Measurements from ENCODE around the gene LDAH.

The LDAH gene

DNA sequence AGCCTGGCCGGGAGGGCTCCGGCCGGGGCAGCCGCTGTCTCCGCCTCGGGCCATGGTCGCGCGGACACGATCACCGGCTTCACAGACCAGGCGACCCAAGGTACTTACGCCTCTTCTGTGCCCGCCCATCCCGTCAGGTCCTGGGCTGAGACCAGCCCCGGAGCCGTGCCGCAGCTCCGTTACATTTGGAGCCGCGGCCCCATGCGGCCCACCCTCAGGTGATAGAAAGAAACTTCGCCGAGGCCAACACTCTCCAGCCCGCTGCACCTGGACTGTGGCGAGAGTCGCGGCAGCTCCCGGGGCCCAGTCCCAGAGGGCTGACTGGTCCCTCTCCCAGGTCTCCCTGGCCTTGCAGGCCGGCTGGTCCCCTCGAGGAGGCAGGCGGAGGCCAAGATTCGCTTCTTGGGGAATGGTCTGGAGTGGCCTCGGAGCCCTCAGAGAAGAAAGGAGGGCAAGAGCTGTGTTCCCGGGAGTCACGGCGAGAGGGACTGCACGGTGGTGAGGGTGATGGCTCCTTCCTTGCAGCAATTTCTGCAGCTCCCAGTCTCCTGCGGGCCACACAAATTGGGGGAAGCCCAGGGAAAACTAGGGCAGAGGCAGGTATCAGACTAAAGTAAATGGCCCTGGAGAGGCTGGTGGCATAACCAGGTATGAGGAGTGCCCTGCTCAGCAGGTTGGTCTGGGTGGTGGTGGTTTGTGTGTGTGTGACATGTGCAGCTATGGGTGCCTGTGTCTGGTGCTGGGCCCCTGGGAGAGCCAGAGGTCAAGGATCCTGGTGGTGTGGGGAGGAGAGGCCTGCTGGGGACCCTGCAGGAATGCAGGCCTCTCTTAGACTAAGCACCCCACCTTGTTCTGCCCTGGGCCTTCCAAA lies 155.1 kb downstream of the LDAH start (continued):
- TF ChIP-seq, protein P1, sequence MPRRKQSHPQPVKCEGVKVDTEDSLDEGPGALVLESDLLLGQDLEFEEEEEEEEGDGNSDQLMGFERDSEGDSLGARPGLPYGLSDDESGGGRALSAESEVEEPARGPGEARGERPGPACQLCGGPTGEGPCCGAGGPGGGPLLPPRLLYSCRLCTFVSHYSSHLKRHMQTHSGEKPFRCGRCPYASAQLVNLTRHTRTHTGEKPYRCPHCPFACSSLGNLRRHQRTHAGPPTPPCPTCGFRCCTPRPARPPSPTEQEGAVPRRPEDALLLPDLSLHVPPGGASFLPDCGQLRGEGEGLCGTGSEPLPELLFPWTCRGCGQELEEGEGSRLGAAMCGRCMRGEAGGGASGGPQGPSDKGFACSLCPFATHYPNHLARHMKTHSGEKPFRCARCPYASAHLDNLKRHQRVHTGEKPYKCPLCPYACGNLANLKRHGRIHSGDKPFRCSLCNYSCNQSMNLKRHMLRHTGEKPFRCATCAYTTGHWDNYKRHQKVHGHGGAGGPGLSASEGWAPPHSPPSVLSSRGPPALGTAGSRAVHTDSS (tag by site-specific recombination; IDR thresholded peaks at IDR 0.05), result no peak
- TF ChIP-seq SP2 (tag by site-specific recombination; IDR thresholded peaks at IDR 0.05) (0 out of 2 replicates have a peak, but pooled peaks have one; percentile 21), ZNF76 (tag by site-specific recombination; IDR thresholded peaks at IDR 0.05; ENCODE audit: borderline replicate concordance, low read depth) (0 out of 2 replicates have a peak, but pooled peaks have one; percentile 20), ZNF175 (tag by site-specific recombination; IDR thresholded peaks at IDR 0.05) (no peak), ZNF777 (tag by site-specific recombination; IDR thresholded peaks at IDR 0.05; ENCODE audit: borderline replicate concordance) (0 out of 2 replicates have a peak, but pooled peaks have one; percentile 27), ZNF10 (tag by site-specific recombination; IDR thresholded peaks at IDR 0.05) (peak; percentile 59; the same call in 1 of the 2 replicates), ZNF768 (tag by site-specific recombination; IDR thresholded peaks at IDR 0.05) (no peak), ZNF514 (tag by site-specific recombination; IDR thresholded peaks at IDR 0.05) (no peak)
- TF ChIP-seq, protein P2, sequence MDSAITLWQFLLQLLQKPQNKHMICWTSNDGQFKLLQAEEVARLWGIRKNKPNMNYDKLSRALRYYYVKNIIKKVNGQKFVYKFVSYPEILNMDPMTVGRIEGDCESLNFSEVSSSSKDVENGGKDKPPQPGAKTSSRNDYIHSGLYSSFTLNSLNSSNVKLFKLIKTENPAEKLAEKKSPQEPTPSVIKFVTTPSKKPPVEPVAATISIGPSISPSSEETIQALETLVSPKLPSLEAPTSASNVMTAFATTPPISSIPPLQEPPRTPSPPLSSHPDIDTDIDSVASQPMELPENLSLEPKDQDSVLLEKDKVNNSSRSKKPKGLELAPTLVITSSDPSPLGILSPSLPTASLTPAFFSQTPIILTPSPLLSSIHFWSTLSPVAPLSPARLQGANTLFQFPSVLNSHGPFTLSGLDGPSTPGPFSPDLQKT (IDR thresholded peaks at IDR 0.05; ENCODE audit: borderline replicate concordance, low read depth, low read length), result no peak
- TF ChIP-seq, protein P3, sequence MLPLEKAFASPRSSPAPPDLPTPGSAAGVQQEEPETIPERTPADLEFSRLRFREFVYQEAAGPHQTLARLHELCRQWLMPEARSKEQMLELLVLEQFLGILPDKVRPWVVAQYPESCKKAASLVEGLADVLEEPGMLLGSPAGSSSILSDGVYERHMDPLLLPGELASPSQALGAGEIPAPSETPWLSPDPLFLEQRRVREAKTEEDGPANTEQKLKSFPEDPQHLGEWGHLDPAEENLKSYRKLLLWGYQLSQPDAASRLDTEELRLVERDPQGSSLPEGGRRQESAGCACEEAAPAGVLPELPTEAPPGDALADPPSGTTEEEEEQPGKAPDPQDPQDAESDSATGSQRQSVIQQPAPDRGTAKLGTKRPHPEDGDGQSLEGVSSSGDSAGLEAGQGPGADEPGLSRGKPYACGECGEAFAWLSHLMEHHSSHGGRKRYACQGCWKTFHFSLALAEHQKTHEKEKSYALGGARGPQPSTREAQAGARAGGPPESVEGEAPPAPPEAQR (tag by site-specific recombination; IDR thresholded peaks at IDR 0.05), result no peak
- TF ChIP-seq, protein P4, sequence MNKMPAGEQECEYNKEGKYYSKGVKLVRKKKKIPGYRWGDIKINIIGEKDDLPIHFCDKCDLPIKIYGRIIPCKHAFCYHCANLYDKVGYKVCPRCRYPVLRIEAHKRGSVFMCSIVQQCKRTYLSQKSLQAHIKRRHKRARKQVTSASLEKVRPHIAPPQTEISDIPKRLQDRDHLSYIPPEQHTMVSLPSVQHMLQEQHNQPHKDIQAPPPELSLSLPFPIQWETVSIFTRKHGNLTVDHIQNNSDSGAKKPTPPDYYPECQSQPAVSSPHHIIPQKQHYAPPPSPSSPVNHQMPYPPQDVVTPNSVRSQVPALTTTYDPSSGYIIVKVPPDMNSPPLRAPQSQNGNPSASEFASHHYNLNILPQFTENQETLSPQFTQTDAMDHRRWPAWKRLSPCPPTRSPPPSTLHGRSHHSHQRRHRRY (tag by site-specific recombination; IDR thresholded peaks at IDR 0.05), result no peak
- TF ChIP-seq, protein P5, sequence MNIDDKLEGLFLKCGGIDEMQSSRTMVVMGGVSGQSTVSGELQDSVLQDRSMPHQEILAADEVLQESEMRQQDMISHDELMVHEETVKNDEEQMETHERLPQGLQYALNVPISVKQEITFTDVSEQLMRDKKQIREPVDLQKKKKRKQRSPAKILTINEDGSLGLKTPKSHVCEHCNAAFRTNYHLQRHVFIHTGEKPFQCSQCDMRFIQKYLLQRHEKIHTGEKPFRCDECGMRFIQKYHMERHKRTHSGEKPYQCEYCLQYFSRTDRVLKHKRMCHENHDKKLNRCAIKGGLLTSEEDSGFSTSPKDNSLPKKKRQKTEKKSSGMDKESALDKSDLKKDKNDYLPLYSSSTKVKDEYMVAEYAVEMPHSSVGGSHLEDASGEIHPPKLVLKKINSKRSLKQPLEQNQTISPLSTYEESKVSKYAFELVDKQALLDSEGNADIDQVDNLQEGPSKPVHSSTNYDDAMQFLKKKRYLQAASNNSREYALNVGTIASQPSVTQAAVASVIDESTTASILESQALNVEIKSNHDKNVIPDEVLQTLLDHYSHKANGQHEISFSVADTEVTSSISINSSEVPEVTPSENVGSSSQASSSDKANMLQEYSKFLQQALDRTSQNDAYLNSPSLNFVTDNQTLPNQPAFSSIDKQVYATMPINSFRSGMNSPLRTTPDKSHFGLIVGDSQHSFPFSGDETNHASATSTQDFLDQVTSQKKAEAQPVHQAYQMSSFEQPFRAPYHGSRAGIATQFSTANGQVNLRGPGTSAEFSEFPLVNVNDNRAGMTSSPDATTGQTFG (tag by site-specific recombination; IDR thresholded peaks at IDR 0.05; ENCODE audit: borderline replicate concordance), result no peak
- TF ChIP-seq, protein P6, sequence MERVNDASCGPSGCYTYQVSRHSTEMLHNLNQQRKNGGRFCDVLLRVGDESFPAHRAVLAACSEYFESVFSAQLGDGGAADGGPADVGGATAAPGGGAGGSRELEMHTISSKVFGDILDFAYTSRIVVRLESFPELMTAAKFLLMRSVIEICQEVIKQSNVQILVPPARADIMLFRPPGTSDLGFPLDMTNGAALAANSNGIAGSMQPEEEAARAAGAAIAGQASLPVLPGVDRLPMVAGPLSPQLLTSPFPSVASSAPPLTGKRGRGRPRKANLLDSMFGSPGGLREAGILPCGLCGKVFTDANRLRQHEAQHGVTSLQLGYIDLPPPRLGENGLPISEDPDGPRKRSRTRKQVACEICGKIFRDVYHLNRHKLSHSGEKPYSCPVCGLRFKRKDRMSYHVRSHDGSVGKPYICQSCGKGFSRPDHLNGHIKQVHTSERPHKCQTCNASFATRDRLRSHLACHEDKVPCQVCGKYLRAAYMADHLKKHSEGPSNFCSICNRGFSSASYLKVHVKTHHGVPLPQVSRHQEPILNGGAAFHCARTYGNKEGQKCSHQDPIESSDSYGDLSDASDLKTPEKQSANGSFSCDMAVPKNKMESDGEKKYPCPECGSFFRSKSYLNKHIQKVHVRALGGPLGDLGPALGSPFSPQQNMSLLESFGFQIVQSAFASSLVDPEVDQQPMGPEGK (tag by site-specific recombination; IDR thresholded peaks at IDR 0.05), result no peak

DNA sequence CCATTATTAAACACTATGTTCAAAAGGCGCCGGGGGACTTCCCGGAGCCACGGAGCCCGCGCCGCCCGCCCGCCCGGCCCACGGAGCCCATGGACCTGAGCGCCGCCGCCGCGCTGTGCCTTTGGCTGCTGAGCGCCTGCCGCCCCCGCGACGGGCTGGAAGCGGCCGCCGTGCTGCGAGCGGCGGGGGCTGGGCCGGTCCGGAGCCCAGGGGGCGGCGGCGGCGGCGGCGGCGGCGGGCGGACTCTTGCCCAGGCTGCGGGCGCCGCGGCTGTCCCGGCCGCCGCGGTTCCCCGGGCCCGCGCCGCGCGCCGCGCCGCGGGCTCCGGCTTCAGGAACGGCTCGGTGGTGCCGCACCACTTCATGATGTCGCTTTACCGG lies 155.8 kb downstream of the LDAH start:
- TF ChIP-seq ZNF248 (tag by site-specific recombination; IDR thresholded peaks at IDR 0.05) (no peak), ZNF157 (tag by site-specific recombination; IDR thresholded peaks at IDR 0.05) (no peak)
- TF ChIP-seq, protein P2 (IDR thresholded peaks at IDR 0.05; ENCODE audit: borderline replicate concordance, low read depth, low read length), result no peak
- Histone ChIP-seq H3K36me3 (ENCODE audit: control insufficient read depth in 2 of 2, insufficient read depth in 1 of 2, low read length in 2 of 2) (peaks cover 0 to 23% of the 10 kb centered on the region in 2 experiments; a peak in 1 of 3 replicates), H3K27ac (ENCODE audit: extremely low read depth, low read depth, low read length) (peak overlapping the region; percentile 37; the same call in 1 of the 2 replicates), H3K4me1 (ENCODE audit: control insufficient read depth, insufficient read depth, low read length) (no peaks in the 10 kb centered on the region), H3K9me3 (ENCODE audit: control insufficient read depth, insufficient read depth, low read depth, low read length) (no peaks in the 10 kb centered on the region), H3K4me3 (ENCODE audit: low read depth, low read length) (peak overlapping the region; percentile 49)
- ChIA-PET POLR2A (interaction anchor here (1.4 to 1.8 kb wide), 2 partner anchors 16 to 220 kb away, joined by 6 to 7 read pairs; partner anchors contain the start of genes HS1BP3 and RHOB), CTCF (interaction anchor here (0.5 to 1.5 kb wide), 5 partner anchors 9 to 295 kb away, joined by 3 to 13 read pairs (median 4); no protein-coding TSS in a partner anchor)
